Upper lobe of left lung (tissue), 6 donors: ENCODE measurements around the gene MLKL. TPM values are rescaled to one million over a fixed set of nuclear protein-coding genes. Genes with fewer than 3 reads are reported as not detected.
A peak's percentile ranks its signal among the peaks of the same experiment; 100 is the strongest.

Experiments
- ATAC-seq, 2 donors: fragments of 200-7000 bp; cut with Tn5 transposase; one replicate each; pipeline ENCODE4 v1.9.1; 2022; ENCODE audit warnings: mild to moderate bottlenecking in 2 of 2, moderate library complexity in 2 of 2; ENCODE audit not compliant: low FRiP score in 2 of 2
- DNase-seq, 2 donors: peaks; one replicate each; pipeline ENCODE4 v3.0.0-alpha.2; 2019 to 2020
- H3K27ac ChIP-seq, 4 donors: fragments of 200-600 bp; sonication (generic); one replicate each; pipeline ENCODE4 v1.5.1; 2016 to 2019
- H3K27me3 ChIP-seq, 4 donors: fragments of 200-600 bp; sonication (generic); one replicate each; pipeline ENCODE4 v1.5.1; 2017 to 2019
- H3K36me3 ChIP-seq, 4 donors: fragments of 200-600 bp; sonication (generic); one replicate each; pipeline ENCODE4 v1.5.1; 2016 to 2019
- H3K4me1 ChIP-seq, 4 donors: fragments of 200-600 bp; sonication (generic); one replicate each; pipeline ENCODE4 v1.5.1; 2018 to 2019
- H3K4me3 ChIP-seq, 4 donors: fragments of 200-600 bp; sonication (generic); one replicate each; pipeline ENCODE4 v1.5.1; 2017 to 2019; ENCODE audit warnings: mild to moderate bottlenecking in 2 of 4, moderate library complexity in 1 of 4
- H3K9me3 ChIP-seq, 4 donors: fragments of 200-600 bp; sonication (generic); one replicate each; pipeline ENCODE4 v1.5.1; 2018 to 2019
- CTCF ChIP-seq, 6 experiments: fragments of 450-650 bp in 4 of 6; fragments of 200-600 bp in 2 of 6; sonication (generic) in 2 of 6; IDR thresholded peaks; one replicate each; pipeline ENCODE4 v1.5.1; 2016 to 2019; ENCODE audit warnings: antibody characterized with exemption in 6 of 6
- EP300 ChIP-seq, 4 donors: sonication (generic); formaldehyde crosslinking; IDR thresholded peaks; one replicate each; pipeline ENCODE4 v1.5.1; 2017; ENCODE audit warnings: antibody characterized with exemption in 4 of 4, control low read depth in 2 of 4
- POLR2A ChIP-seq, 4 donors: fragments of 450-650 bp; IDR thresholded peaks; one replicate each; pipeline ENCODE4 v1.5.1; 2016 to 2017; ENCODE audit warnings: antibody characterized with exemption in 4 of 4, mild to moderate bottlenecking in 2 of 4
- POLR2AphosphoS5 ChIP-seq, 2 donors: sonication (generic); formaldehyde crosslinking; IDR thresholded peaks; one replicate each; pipeline ENCODE4 v1.5.1; 2017; ENCODE audit warnings: antibody characterized with exemption in 2 of 2
- WGBS, 2 donors: methylation state at CpG; one replicate each; pipeline ENCODE4 v1.1.5; 2017 to 2018; 5-methylcytosine and 5-hydroxymethylcytosine counted together
- total RNA-seq, 6 donors: library from RNA; depleted of rRNA in 4 of 6; stranded (reverse); fragments of >200 nt in 4 of 6; gene quantifications; one replicate each; pipeline versions ENCODE4 v1.1.0 to v1.2.1, GENCODE V29; 2016 to 2021
- donor health status: DM: no; HTN: no; CAD: no; lungs with moderate emphysema.
- donor health status: DM: no; HTN: yes; CAD: no; lungs with severe emphysema.

The MLKL gene
- total RNA-seq, 6 donors from 2014 or later, result 15.0 to 81.7 (median 31.6) TPM

GRCh38 chr16:74652249-74652648 lies 48.4 kb downstream of the MLKL start:
- no peaks in the 10 kb centered on the region for H3K9me3 ChIP-seq
- WGBS, 2 donors, result 65 to 71% methylated on average over 1 of the region's 1 CpG
- TF ChIP-seq POLR2AphosphoS5 (IDR thresholded peaks at IDR 0.05), result no peak
- no peak for TF ChIP-seq CTCF (IDR thresholded peaks at IDR 0.05)
- TF ChIP-seq POLR2A (IDR thresholded peaks at IDR 0.05), result no peak
- TF ChIP-seq EP300 (IDR thresholded peaks at IDR 0.05), result no peak
- no peak overlapping the region for H3K27ac ChIP-seq
- no peak for DNase-seq
- peaks cover 0 to 3% (median 0%) of the 10 kb centered on the region in 4 donors for H3K4me1 ChIP-seq
- no peak overlapping the region for H3K4me3 ChIP-seq
- H3K27me3 ChIP-seq, result no peaks in the 10 kb centered on the region
- H3K36me3 ChIP-seq, result peaks cover 7 to 48% (median 28%) of the 10 kb centered on the region in 4 donors
- no peak for ATAC-seq

- WGBS, 2 donors, result 88 to 90% methylated on average over 2 of the region's 2 CpGs
- Histone ChIP-seq H3K9me3 (no peaks in the 10 kb centered on the region), H3K36me3 (peaks cover 7 to 52% (median 29%) of the 10 kb centered on the region in 4 donors), H3K27me3 (no peaks in the 10 kb centered on the region), H3K4me3 (no peak overlapping the region), H3K27ac (no peak overlapping the region), H3K4me1 (peaks cover 0 to 3% (median 0%) of the 10 kb centered on the region in 4 donors)
- DNase-seq (no peak), ATAC-seq (no peak)
- TF ChIP-seq POLR2A (IDR thresholded peaks at IDR 0.05), result no peak
- no peak for TF ChIP-seq CTCF (IDR thresholded peaks at IDR 0.05)
- no peak for TF ChIP-seq EP300 (IDR thresholded peaks at IDR 0.05)
- TF ChIP-seq POLR2AphosphoS5 (IDR thresholded peaks at IDR 0.05), result no peak
Measured at GRCh38 chr16:74651841-74652240, 48.8 kb downstream of the MLKL start.

- no peak for ATAC-seq
- 82 to 88% methylated on average over 6 of the region's 6 CpGs for WGBS, 2 donors
- Histone ChIP-seq H3K36me3 (peaks cover 7 to 60% (median 32%) of the 10 kb centered on the region in 4 donors), H3K9me3 (no peaks in the 10 kb centered on the region), H3K27ac (no peak overlapping the region), H3K4me3 (no peak overlapping the region), H3K27me3 (no peaks in the 10 kb centered on the region), H3K4me1 (no peaks in the 10 kb centered on the region)
- TF ChIP-seq CTCF (IDR thresholded peaks at IDR 0.05) (peak in 1 of 6 experiments; percentile 21), EP300 (IDR thresholded peaks at IDR 0.05) (no peak)
- DNase-seq, result no peak
Measured at GRCh38 chr16:74650966-74651567, 49.6 kb downstream of the MLKL start.

GRCh38 chr16:74649839-74650504 lies 50.7 kb downstream of the MLKL start:
- no peak overlapping the region for H3K27ac ChIP-seq
- peaks cover 10 to 66% (median 37%) of the 10 kb centered on the region in 4 donors for H3K36me3 ChIP-seq
- DNase-seq (no peak), ATAC-seq (no peak)
- WGBS, 2 donors, result 68 to 83% methylated on average over 1 of the region's 1 CpG
- no peaks in the 10 kb centered on the region for H3K27me3 ChIP-seq
- H3K4me3 ChIP-seq, result no peak overlapping the region
- no peak for TF ChIP-seq CTCF (IDR thresholded peaks at IDR 0.05)
- no peak for TF ChIP-seq EP300 (IDR thresholded peaks at IDR 0.05)
- no peak for TF ChIP-seq POLR2AphosphoS5 (IDR thresholded peaks at IDR 0.05)
- no peak for TF ChIP-seq POLR2A (IDR thresholded peaks at IDR 0.05)
- no peaks in the 10 kb centered on the region for H3K4me1 ChIP-seq
- H3K9me3 ChIP-seq, result no peaks in the 10 kb centered on the region
